ENCODE data around the gene TMEM247.

TMEM247 gene

DNA sequence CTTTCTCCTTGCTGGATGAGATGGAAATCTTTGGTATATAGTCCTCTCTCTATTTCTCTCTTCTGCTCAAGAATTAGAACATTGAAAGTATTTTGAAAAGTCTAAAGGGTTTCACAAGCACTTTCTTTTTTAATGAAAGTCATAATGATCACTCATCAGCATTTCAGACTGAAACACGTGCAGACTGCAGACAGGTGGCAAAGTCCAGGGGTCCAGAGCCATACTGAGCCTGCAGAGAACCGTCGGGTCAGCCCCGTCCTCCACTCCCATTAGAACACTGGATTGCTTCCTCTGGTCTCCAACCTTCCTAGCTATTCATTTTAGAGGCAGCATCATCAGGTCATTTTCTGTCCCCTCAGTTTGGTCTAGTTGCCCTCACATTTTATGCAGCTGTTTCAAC is 3.1 kb downstream of the TMEM247 start:
- TF ChIP-seq, protein P1, sequence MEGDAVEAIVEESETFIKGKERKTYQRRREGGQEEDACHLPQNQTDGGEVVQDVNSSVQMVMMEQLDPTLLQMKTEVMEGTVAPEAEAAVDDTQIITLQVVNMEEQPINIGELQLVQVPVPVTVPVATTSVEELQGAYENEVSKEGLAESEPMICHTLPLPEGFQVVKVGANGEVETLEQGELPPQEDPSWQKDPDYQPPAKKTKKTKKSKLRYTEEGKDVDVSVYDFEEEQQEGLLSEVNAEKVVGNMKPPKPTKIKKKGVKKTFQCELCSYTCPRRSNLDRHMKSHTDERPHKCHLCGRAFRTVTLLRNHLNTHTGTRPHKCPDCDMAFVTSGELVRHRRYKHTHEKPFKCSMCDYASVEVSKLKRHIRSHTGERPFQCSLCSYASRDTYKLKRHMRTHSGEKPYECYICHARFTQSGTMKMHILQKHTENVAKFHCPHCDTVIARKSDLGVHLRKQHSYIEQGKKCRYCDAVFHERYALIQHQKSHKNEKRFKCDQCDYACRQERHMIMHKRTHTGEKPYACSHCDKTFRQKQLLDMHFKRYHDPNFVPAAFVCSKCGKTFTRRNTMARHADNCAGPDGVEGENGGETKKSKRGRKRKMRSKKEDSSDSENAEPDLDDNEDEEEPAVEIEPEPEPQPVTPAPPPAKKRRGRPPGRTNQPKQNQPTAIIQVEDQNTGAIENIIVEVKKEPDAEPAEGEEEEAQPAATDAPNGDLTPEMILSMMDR (IDR thresholded peaks at IDR 0.05; ENCODE audit: extremely low read depth, insufficient read depth, missing control alignments): no peak
- in situ Hi-C loops (cut with MboI; ENCODE audit: low pct_unique_long_range_greater_than_20kb, low sequenced_read_pairs, unreplicated experiment): no loop called here
- DNase-seq (ENCODE audit: low spot score): peak; percentile 29

DNA sequence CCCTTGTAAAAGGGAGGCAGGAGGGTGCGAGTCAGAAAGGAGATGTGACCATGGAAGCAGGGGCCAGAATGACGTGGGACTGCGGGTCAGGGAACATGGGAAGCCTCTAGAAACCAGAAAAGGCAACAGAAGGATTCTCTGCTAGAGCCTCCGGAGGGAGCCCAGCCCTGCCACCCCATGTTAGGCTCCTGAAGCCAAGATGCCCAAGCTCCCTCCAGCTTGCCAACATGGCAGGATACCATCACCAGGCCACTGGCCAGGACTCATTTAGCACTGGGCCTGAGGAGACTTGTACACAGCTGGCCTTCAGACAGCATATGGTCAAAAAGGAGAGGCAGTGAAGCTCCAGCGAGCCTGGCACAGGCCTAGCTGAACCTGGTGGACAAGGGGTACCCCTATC is 5.6 kb downstream of the TMEM247 start:
- in situ Hi-C loops (cut with MboI; ENCODE audit: low pct_unique_long_range_greater_than_20kb, low sequenced_read_pairs, unreplicated experiment): no loop called here
- TF ChIP-seq, protein P1 (IDR thresholded peaks at IDR 0.05; ENCODE audit: extremely low read depth, insufficient read depth, missing control alignments): no peak
- no peak for DNase-seq (ENCODE audit: low spot score)

DNA sequence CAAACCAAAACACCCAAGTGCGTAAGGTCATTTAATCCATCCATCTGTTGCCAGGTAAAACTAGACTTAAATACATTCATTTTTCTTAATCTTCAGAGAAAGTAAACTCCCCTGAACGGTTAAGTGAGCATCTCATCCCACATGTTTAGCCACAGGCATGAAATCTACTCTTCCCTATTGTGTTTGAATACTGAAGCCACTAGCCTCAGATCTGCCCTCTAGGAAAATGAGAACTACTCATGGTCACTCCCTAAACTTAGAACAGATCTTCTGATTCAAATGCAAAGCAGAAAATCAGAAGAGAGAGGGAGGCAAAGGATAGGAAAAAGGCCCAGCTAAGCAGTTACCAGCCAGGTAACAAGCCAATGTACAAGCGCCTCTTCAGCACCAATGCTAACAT is 7.1 kb downstream of the TMEM247 start:
- TF ChIP-seq, protein P1 (IDR thresholded peaks at IDR 0.05; ENCODE audit: extremely low read depth, insufficient read depth, missing control alignments): no peak
- no peak for DNase-seq (ENCODE audit: low spot score)

DNA sequence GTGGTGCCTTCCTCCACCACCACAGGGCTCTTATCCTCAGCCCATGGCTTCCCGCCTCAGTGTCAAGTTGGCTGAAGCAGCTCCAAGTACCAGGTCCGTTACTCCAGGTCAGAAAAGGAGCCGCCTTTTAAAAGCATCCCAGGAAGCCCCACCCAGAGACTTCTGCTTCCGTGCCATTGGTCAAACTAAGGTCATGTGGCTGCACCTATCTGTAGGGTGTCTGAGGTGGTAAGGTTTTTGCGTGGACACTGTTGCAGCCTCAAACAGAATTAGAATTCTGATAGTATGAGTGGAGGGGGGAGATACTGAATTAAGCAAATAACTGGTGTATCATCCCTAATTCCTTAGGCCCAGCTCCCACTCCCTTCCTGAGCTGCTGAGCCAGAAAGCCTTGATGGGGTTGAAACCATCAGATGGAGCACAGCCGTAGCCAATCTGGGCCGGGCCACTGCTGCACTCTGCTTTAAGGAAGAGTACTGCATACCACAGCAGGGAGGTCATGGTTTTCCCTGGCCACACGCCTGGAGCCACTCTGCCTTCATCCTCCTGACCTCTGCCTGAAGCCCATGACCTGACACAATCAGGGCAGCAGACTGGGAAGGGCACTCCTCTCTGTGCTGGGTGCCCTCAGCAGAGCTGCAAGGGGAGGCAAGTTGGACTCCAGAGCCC is 8.4 kb downstream of the TMEM247 start:
- DNase-seq (ENCODE audit: low spot score): no peak
- TF ChIP-seq, protein P1 (IDR thresholded peaks at IDR 0.05; ENCODE audit: extremely low read depth, insufficient read depth, missing control alignments): no peak
- in situ Hi-C loops (cut with MboI; ENCODE audit: low pct_unique_long_range_greater_than_20kb, low sequenced_read_pairs, unreplicated experiment): no loop called here

More for the DNA sequence above, 7.1 kb downstream of the TMEM247 start:
- in situ Hi-C loops (cut with MboI; ENCODE audit: low pct_unique_long_range_greater_than_20kb, low sequenced_read_pairs, unreplicated experiment): no loop called here

DNA sequence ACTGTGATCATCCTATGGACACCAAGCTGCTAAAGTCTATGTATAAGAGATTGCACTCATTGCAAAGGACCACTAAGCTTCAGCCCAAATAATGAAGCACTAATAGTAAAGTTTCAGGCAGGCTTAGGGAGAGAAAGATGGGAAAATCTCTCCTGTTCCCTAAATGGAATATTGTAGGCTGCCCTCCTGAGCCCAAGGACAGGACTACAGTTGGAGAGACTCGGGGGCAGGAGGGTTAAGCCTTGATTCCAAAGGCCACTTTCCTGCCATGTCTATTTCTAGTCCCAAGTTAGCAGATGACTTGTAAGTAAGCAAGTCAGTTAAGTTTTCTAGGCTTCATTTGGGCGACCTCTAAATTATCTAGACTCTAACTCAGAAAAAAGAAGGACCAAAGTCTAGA is 9.0 kb downstream of the TMEM247 start:
- TF ChIP-seq, protein P1 (IDR thresholded peaks at IDR 0.05; ENCODE audit: extremely low read depth, insufficient read depth, missing control alignments): no peak
- in situ Hi-C loops (cut with MboI; ENCODE audit: low pct_unique_long_range_greater_than_20kb, low sequenced_read_pairs, unreplicated experiment): no loop called here
- no peak for DNase-seq (ENCODE audit: low spot score)

DNA sequence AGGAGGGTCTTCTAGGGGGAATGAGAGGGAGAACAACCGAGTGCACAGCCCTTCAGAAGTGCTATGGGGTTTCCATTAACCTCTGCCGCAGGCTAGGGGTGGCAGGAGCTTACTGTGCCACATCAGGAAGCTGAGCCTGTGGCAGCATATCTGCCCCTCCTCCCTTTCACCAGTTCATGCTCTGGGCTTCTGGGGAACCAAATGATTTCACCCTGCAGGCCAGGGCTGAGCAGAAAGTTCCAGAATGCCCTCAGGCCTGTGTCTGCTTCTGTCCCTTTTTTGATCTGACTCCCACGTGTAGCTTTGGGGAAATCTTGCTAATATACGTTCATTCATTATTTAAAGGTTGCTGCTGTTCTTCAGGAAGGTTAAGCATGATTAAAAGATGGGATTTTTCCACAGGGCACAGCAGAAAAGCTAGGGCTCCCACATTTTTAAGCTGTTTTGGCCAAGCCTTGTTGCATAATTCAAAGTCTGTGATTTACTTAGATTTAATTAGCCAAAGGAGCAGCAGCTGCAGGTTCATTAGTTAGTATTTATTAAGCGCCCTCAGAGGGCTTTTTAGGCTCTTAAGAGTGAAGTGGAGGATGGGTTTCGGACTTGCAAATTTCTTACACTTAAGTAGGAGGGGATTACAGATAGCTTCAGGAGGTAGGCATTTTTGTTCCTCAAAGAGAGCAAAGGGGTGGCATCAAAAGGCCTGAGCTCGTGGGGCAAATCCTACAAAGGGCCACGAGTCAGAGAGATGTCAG is 10.2 kb downstream of the TMEM247 start:
- TF ChIP-seq, protein P1 (IDR thresholded peaks at IDR 0.05; ENCODE audit: extremely low read depth, insufficient read depth, missing control alignments): no peak
- in situ Hi-C loops (cut with MboI; ENCODE audit: low pct_unique_long_range_greater_than_20kb, low sequenced_read_pairs, unreplicated experiment): no loop called here
- no peak for DNase-seq (ENCODE audit: low spot score)
